ENCODE data around the gene RIC8A. TPM values are rescaled to one million over a fixed set of nuclear protein-coding genes. Genes with fewer than 3 reads are reported as not detected.

The RIC8A gene
- total and polyA plus RNA-seq, 2 of the 13 experiments (the other 11 are each of a cell fraction or from before 2014, with no cell fraction given): 62.1 to 63.8 TPM

DNA sequence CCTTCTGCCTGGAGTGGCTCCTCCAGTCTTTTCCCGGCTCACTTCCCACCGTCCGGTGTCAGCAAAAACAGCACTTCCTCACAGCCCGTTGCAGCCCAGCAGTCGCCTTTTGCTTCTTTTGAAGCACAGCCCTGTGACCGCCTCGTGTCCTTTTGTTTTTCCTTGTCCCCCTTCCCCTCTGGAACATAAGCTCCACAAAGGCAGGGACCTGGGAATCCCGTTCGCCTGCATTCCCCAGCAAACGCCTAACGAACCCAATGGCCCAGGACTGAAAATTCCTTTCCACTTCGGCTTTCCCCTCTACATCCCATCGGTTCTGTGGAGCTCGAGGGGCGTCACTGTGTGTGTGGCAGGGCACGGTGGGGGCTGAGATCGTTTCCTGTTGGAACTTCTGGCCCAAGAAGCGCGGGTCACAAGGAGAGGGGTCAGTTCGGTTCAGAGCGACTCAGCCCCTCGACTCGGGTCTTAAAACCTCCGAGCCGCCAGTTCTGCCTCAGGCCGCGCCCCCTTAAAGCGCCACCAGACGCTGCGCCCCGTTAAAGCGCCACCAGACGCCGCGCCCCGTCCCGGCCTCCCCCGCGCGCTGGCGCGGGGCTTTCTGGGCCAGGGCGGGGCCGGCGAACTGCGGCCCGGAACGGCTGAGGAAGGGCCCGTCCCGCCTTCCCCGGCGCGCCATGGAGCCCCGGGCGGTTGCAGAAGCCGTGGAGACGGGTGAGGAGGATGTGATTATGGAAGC, 841 bp downstream of the RIC8A start (continued):
- TF ChIP-seq ZNF432 (CRISPR knock-in tag; IDR thresholded peaks at IDR 0.05; ENCODE audit: borderline replicate concordance) (no peak), ZNF7 (CRISPR knock-in tag; IDR thresholded peaks at IDR 0.05) (no peak), SIN3B (IDR thresholded peaks at IDR 0.05; ENCODE audit: low read length) (peak; percentile 53; the same call in 1 of the 2 replicates), ASH2L (IDR thresholded peaks at IDR 0.05; ENCODE audit: insufficient read length, low read depth, low read length) (no peak), SALL2 (CRISPR knock-in tag; IDR thresholded peaks at IDR 0.05) (no peak; the same call in 1 of the 2 replicates), FOXK2 (IDR thresholded peaks at IDR 0.05) (no peak), ZNF530 (CRISPR knock-in tag; IDR thresholded peaks at IDR 0.05; ENCODE audit: low read depth) (no peak), POGK (CRISPR knock-in tag; conservative IDR thresholded peaks at IDR 0.05) (0 out of 2 replicates have a peak, but pooled peaks have one; percentile 24), PPARG (CRISPR knock-in tag; conservative IDR thresholded peaks at IDR 0.05) (no peak; the same call in 1 of the 2 replicates), ZNF335 (CRISPR knock-in tag; IDR thresholded peaks at IDR 0.05) (no peak), ZNF224 (CRISPR knock-in tag; IDR thresholded peaks at IDR 0.05) (no peak)
- TF ChIP-seq, protein P1, sequence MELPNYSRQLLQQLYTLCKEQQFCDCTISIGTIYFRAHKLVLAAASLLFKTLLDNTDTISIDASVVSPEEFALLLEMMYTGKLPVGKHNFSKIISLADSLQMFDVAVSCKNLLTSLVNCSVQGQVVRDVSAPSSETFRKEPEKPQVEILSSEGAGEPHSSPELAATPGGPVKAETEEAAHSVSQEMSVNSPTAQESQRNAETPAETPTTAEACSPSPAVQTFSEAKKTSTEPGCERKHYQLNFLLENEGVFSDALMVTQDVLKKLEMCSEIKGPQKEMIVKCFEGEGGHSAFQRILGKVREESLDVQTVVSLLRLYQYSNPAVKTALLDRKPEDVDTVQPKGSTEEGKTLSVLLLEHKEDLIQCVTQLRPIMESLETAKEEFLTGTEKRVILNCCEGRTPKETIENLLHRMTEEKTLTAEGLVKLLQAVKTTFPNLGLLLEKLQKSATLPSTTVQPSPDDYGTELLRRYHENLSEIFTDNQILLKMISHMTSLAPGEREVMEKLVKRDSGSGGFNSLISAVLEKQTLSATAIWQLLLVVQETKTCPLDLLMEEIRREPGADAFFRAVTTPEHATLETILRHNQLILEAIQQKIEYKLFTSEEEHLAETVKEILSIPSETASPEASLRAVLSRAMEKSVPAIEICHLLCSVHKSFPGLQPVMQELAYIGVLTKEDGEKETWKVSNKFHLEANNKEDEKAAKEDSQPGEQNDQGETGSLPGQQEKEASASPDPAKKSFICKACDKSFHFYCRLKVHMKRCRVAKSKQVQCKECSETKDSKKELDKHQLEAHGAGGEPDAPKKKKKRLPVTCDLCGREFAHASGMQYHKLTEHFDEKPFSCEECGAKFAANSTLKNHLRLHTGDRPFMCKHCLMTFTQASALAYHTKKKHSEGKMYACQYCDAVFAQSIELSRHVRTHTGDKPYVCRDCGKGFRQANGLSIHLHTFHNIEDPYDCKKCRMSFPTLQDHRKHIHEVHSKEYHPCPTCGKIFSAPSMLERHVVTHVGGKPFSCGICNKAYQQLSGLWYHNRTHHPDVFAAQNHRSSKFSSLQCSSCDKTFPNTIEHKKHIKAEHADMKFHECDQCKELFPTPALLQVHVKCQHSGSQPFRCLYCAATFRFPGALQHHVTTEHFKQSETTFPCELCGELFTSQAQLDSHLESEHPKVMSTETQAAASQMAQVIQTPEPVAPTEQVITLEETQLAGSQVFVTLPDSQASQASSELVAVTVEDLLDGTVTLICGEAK (IDR thresholded peaks at IDR 0.05): no peak
- TF ChIP-seq, protein P1 (CRISPR knock-in tag; IDR thresholded peaks at IDR 0.05): no peak
- TF ChIP-seq, protein P2, sequence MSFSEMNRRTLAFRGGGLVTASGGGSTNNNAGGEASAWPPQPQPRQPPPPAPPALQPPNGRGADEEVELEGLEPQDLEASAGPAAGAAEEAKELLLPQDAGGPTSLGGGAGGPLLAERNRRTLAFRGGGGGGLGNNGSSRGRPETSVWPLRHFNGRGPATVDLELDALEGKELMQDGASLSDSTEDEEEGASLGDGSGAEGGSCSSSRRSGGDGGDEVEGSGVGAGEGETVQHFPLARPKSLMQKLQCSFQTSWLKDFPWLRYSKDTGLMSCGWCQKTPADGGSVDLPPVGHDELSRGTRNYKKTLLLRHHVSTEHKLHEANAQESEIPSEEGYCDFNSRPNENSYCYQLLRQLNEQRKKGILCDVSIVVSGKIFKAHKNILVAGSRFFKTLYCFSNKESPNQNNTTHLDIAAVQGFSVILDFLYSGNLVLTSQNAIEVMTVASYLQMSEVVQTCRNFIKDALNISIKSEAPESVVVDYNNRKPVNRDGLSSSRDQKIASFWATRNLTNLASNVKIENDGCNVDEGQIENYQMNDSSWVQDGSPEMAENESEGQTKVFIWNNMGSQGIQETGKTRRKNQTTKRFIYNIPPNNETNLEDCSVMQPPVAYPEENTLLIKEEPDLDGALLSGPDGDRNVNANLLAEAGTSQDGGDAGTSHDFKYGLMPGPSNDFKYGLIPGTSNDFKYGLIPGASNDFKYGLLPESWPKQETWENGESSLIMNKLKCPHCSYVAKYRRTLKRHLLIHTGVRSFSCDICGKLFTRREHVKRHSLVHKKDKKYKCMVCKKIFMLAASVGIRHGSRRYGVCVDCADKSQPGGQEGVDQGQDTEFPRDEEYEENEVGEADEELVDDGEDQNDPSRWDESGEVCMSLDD (CRISPR knock-in tag; IDR thresholded peaks at IDR 0.05; ENCODE audit: borderline replicate concordance): no peak
